Left ventricle myocardium superior (tissue), 1 donor: Measurements from ENCODE around the gene GPC5. TPM values are rescaled to one million over a fixed set of nuclear protein-coding genes. Genes with fewer than 3 reads are reported as not detected.
"Not testable (repeated sequence)": the region's sequence is repeated elsewhere in the genome, so short reads cannot be mapped to it uniquely, and the experiment has no call there.

ENCODE experiments used
- ATAC-seq: fragments of 200-7000 bp; cut with Tn5 transposase; one replicate; pipeline ENCODE4 v1.9.1; 2020; ENCODE audit warnings: mild to moderate bottlenecking, moderate library complexity
- DNase-seq: peaks from one replicate; pipeline ENCODE4 v3.0.0-alpha.2; 2020
- intact Hi-C: fragments of 100-400 bp; cut with micrococcal nuclease; formaldehyde crosslinking; loops from one replicate; pipeline ENCODE4 v1.11.0; 2022
- total RNA-seq: library from RNA; stranded (reverse); fragmentation: NEBNext Ultra II Directional; extraction: Animal tissue kit (Norgen Biotek cat#: 25700); gene quantifications from one replicate; pipeline ENCODE4 v1.2.1, GENCODE V29; 2021
- donor health status: DM: no; HTN: yes; CAD: no; lungs with severe emphysema.

GPC5 gene
- total RNA-seq, 1 donor from 2014 or later, result 1.8 TPM

DNA sequence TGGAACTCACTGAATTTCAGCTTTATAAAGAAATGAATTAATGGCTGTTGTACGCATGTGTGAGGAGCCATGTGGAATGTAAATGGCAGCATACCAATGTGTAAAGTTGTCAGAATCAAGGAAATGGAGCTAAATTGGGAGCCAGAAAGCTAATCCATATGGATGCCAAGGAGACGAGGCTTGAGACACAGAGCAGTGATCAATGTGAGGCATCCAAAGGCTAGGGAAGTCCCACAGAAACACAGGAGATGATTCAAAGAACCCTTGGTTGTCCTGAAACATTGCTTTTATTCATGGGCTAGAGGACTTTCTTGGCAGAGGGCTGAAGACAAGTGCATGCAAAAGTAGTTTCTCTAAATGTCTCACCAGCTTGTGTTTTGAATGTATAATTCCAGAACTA, 1271.7 kb downstream of the GPC5 start:
- ATAC-seq (no peak), DNase-seq (no peak)
- intact Hi-C loops, result no loop called here

DNA sequence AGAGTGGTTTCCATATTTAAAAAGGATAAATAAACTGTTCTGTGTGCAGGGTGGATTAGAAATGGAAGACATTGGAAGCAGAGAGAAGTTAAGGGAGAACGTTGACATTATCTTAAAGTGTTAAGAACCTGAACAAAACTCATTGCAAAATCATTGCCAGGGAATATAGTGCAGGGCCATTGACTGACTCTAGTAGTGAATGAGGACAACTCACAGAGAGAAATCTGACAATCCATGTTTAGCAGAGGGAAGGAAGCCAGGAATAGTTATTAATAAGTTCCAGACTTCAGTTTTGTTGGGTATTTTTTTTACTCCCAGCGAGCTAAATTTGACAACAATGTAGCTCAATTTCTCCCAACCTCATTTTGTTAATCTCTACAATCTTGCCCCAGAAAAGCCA, 1273.4 kb downstream of the GPC5 start:
- intact Hi-C loops, result no loop called here
- no peak for ATAC-seq
- DNase-seq, result no peak

DNA sequence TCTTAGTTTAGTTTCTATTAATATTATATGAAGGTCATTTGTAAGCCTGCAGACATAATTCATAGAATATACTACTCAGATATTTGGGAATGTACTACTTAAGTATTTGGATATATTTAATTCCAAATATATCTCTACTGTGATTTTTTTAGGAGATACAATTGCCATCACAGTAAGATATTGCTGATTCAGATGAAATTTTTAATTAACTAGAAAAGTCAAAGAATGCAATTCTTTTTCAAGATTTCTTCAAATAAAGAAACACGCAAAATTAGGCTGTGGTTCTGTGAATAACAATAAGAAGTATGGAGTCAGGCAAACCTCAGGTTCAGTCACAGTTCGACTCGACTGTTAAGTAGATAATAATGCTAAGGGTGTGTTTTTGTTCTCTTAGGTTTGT, 1277.8 kb downstream of the GPC5 start:
- intact Hi-C loops, result no loop called here
- DNase-seq (no peak), ATAC-seq (no peak)

DNA sequence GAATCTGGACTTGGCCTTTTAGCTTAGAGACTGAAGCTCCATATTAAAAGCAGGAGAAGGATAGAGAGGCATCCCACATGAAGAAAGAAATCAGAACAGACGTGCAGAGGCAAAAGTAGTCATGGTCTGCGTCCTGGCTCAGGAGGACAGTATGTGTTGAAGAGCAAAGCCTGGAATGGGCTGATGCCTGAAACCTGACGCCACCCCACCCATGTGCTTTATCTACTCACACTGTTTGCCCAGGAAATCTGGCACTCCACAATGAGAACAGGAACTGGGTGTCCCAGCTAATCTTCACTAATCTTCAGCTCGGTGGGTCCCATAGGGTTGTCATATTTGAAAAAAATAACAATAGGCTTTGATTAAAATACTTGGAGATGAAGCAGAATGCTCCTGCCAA, 1279.2 kb downstream of the GPC5 start:
- peak; percentile 20 for DNase-seq
- peak; percentile 77 for ATAC-seq

DNA sequence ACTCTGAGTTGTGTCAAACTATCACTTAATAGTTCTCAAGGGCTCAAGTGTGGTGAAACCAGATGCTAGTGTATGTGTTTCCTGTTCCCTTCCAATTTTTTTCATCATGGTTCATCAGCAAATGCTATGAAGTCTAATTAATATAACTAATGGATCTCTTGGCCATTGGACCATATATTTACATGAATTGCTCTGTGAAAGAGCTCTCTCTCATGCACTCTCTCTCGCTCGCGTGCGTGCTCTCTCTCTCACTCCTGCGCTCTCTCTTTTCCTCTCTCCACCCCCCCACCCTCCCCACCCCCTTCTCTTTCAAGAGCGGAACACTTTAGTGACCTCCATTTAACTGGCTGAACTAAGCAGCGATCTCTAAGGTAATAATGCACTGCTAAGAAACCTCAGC, 1281.2 kb downstream of the GPC5 start:
- intact Hi-C loops, result no loop called here
- ATAC-seq (no peak), DNase-seq (no peak)

More for the DNA sequence above, 1279.2 kb downstream of the GPC5 start:
- intact Hi-C loops, result no loop called here

DNA sequence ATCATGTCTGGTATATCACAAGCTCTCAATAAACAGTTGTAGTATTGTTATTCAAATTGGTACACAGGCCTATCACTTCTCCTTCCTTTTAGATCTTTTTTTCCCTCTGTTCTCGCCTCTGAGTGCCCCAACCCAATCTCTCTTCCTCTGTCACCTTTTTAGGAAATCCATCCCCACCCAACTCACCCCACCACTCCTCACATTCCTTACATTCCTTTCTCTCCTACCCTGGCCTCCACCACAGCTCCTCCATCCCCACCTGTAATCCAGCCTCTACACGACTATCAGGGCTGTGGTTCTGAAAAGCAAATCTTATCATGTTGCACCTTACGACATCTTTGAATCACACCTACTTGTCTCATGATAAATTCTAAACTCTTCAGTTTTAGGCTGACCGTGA, 1282.8 kb downstream of the GPC5 start:
- DNase-seq, result no peak
- intact Hi-C loops, result no loop called here
- no peak for ATAC-seq

DNA sequence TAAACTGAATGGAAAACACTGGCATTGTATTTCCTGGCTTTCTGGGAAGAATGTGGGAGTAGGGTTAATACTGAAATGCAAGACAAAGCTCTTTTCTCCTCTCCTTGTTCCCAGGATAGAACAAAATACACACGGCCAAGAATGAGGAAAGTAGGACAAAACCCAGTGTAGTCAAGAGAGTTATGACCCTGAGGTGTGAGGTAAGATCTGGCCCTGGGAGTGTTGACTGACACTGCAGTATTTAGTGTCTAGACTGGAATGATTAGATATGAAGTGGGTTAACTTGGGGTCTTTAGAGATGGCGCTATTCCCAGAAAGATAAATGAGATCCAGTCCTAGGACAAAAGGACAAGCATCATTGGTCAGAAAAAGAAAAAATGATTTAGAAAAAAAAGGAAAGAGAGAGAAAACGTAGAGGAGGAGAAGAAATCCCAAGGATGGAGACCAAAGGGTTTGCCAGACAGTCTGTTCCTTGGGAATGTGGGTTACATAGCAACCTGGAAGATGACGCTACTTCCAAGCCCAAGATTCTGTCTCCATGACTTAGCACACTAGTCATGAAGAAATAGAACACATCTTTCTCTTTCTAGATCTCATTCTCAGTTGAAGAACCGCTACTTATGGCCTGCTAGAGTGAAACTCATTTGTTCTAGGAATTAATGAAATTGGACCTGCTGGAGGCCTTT, 1284.6 kb downstream of the GPC5 start:
- ATAC-seq (peak; percentile 90), DNase-seq (no peak)
- intact Hi-C loops, result no loop called here

DNA sequence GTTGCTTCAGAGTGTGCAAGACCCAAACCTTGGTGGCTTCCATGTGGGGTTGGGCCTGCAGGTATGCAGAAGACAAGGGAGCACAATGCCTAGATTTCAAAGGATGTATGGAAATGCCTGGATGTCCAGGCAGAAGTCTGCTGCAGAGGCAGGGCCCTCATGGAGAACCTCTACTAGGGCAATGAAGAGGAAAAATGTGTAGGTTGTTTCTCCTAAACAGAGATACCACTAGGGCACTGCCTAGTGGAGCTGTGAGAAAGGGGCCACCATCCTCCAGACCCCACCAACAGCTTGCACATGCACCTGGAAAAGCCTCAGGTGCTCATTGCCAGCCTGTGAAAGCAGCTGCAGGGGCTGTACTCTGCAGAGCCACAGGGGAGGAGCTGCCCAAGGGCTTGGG, 1295.6 kb downstream of the GPC5 start:
- intact Hi-C loops, result no loop called here
- ATAC-seq (no peak), DNase-seq (no peak)

DNA sequence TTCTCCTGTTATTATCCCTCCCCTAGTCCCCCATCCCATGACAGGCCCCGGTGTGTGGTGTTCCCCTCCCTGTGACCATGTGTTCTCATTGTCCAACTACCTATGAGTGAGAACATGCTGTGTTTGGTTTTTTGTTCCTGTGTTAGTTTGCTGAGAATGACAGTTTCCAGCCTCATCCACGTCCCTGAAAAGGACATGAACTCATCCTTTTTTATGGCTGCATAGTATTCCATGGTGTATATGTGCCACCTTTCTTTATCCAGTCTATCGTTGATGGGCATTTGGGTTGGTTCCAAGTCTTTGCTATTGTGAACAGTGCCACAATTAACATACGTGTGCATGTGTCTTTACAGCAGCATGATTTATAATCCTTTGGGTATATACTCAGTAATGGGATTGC, 1297.4 kb downstream of the GPC5 start:
- ATAC-seq, DNase-seq, intact Hi-C loops: not testable (repeated sequence)

DNA sequence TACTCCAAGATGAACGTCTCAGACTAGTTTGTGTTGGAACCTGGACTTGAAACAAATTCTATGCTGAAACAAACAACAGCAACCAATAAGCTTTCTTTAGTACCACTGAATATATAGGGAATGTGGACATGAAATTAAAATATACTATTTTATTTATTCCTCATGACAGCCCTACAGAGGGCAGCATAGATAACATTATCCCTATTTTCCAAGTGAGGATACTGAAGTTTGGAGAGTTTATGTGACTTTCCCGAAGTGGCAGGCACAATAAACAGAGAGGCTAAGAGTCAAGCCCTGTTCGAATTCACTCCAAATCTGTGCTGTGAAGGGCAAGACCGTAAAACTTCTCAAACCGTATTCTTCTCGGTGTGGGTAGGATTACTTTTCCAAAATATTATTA, 1318.3 kb downstream of the GPC5 start:
- no peak for ATAC-seq
- intact Hi-C loops, result no loop called here
- DNase-seq, result no peak

DNA sequence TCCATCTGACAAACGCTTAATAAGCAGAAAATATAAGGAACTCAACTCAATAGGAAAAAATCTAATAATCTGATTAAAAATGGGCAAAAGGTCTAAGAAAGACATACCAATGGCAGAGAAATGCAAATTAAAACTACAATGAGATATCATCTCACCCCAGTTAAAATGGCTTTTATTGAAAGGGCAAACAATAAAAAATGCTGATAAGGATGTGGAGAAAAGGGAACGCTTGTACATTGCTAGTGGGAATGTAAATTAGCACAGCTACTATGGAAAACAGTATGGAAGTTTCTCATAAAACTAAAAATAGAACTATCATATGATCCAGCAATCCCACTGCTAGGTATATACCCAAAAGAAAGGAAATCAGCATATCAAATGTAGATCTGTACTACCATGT, 1319.4 kb downstream of the GPC5 start:
- intact Hi-C loops, result no loop called here
- DNase-seq, result no peak
- ATAC-seq, result no peak

DNA sequence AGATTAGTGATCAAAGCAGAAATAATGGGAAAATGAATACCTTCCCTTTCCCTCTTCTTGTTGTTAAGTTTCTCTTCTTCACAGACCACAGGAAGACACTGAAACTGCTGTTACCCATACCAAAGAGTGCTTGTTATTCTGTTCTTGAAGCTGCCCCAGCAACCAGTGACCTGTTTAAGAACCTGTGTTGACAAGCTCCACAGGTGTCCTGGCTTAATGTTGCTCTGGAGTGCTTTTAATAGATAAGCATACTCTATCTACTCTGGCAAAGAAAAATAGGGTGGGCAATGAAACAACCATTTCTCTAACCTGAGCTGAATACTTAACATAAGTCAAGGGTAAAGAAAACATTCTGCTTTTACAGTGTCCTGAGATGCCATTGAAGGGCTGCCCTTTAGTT, 1321.4 kb downstream of the GPC5 start:
- ATAC-seq, result no peak
- no peak for DNase-seq
- intact Hi-C loops, result no loop called here

DNA sequence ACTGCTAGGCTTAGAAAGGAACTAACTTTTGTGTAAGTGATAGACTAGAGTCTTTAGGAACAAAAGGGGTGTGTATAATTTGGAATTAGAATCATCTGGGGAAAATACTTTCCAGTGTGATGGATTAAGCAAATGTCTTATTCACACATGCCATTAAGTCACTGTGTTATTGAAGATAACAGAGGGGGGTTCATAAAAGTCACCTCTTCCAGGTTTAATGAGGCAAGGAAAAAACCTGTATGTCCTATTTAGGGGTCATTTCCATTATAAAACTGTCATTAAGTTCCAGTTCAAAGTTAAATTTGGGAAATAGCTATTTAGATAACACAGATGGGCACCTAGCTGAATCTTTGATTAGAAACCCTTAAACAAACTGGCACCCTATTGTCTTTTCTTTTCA, 1323.2 kb downstream of the GPC5 start:
- DNase-seq, result no peak
- intact Hi-C loops, result no loop called here
- ATAC-seq, result no peak

DNA sequence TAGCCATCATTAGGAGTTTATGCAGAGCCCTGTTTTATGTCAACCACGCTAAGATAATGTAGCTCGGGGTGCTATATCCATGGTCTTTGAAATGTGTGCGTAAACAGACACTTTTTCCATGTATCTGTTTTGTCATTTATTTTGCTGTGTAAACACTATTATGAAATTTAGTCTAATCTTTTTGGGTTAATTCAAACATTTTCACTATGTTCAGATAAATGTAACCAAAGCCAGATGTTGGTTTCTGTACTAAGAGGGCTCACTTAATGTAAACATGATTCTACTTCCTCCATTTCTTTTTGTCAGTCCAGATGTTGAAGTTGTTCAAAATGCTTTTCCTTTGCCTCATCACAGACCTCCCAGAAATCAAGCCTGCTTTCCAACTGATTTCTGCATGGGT, 1328.7 kb downstream of the GPC5 start:
- intact Hi-C loops, result no loop called here
- ATAC-seq, result no peak
- no peak for DNase-seq

DNA sequence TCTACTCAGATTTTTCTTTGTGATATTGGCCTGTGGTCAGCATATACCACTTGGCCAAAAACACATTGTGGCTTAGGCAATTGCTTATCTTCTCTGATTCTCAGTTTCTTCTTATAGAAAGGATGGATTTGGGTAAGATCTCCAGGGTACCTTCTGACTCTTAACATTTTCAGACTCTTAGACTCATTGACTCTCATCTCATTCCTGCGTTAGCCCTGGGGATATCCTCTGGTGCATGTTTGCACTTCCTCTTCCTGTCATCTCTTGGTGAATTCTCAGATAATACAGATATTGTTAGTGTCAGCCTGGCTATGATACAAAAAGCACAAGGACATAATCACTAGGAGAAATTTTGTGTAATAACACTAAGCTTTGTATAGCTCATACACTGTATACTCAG, 1335.6 kb downstream of the GPC5 start:
- no peak for ATAC-seq
- intact Hi-C loops, result no loop called here

DNA sequence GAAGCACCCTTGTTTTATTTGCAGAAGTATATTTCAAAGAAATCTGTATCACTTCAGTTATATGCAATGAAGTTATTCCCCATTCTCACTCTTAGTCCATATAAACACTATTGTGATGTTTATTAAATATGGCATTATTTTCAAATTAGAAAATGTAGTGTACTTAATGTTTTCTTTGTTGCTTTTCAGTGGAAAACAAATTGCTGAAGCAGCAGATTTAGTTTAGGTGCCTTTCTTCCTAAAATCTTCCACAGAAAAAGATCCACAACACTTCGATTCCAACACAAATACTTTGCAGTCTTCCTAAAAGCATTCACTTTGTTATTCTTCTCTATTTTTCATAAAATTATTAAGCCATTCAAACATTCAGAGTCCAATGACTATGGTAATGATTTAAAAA, 1336.1 kb downstream of the GPC5 start:
- DNase-seq (no peak), ATAC-seq (no peak)
- intact Hi-C loops, result no loop called here

More for the DNA sequence above, 1335.6 kb downstream of the GPC5 start:
- DNase-seq, result no peak

DNA sequence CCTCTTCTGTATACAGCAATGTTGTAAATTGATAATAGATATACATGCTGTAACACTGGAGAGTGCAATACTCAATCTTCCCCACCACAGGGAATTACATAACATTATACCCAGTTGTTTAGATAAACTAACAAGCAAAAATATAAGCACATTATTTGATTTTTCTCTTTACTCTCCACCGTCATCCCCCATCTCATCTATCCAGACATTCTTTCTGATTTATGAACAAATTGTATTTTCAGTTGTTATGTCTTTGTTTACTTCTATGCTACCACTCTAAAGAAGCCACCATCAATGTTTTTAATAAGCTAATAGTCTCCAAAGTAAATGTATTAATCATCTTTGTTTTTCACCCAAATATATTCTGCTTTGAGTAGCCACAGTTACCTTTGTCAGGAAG, 1337.5 kb downstream of the GPC5 start:
- intact Hi-C loops, result no loop called here
- DNase-seq (no peak), ATAC-seq (no peak)

DNA sequence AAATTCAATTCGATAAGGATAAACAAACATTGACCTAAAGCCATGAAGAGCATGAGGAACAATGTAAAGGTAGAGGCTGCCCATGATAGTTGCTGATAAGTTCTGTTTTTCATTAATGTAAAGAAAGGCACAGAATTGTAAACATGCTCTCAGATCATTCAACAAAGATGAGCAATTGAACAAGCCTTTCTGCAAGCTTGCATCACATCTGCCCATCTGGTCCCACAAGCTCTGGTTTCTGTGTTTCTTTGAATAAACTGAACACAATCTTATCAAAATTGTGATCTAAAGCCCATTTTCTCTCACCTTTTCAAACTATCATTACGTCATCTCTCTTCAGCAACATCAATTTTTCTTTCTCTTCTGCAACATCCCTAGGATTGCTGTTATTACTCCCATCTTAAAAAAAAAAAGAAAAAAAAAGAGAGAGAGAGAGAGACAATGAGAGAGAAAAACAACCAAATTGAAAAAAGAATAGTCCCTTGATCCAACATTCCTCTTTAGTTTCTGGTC, 1340.9 kb downstream of the GPC5 start:
- no peak for DNase-seq
- intact Hi-C loops, result no loop called here
- ATAC-seq, result no peak

DNA sequence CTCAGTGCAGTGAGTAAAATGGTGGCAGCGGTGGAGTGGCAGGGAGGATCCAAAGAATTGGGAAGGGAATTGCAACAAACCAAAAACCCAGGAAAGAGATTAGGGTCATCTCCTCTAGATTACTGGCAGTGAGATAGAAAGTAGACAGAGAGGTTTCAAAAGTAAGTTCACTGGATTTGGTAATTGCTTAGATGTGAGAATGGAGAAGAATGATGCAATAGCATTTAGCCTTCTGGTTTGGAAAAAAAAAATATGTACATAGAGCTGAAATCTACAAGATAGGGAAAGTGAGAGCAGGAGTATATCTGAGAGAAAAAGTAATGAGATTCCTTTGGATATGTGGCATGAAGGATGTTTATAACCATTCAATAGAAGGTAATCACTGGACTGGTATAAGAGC, 1345.6 kb downstream of the GPC5 start:
- intact Hi-C loops, result no loop called here
- DNase-seq (no peak), ATAC-seq (no peak)

DNA sequence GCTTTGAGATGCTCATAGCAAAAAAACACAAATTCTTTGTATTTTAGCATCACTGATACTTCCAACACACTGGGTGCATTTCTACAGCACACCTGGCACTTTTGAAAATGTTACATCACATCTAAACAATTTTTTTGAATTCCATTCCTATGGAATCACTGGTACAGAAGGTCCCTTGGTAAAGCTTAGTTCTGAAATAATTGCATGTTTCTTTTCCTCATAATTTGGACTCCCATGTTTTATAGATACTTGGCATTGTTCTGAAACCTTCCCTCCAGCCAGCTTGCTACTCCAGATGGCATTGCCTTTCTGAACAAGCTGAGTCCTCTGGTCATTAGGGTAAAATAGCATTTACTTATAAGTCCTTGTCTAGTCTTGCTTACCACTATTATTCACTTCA, 1346.8 kb downstream of the GPC5 start:
- intact Hi-C loops, result no loop called here
- DNase-seq (no peak), ATAC-seq (no peak)

DNA sequence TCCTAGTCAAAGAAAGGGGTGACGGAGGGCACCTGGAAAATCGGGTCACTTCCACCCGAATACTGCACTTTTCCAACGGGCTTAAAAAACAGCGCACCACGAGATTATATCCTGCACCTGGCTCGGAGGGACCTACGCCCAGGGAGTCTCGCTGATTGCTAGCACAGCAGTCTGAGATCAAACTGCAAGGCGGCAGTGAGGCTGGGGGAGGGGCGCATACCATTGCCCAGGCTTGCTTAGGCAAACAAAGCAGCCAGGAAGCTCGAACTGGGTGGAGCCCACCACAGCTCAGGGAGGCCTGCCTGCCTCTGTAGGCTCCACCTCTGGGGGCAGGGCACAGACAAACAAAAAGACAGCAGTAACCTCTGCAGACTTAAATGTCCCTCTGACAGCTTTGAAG, 1354.3 kb downstream of the GPC5 start:
- DNase-seq, ATAC-seq, intact Hi-C loops: not testable (repeated sequence)

DNA sequence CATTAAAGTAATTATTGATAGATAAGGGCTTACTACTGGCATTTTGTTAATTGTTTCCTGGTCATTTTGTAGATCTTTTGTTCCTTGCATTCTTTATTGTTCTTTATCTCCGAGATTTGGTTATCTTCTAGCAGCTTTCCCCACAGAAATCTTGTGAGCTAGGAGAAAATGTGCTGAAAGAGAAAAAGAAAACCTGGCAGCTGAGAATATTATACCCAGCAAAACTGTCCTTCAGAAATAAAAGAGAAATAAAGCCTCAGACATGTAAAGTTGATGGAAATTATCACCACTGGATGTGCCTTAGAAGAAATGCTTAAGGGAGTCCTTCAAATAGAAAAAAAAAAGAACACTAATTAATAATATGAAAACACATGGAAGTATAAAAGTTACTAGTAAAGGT, 1363.3 kb downstream of the GPC5 start:
- DNase-seq (no peak), ATAC-seq (no peak)
- intact Hi-C loops, result no loop called here
